Epidermal melanocyte (primary cell): ENCODE results near the gene NEU1.
"Not testable (repeated sequence)": the region's sequence is repeated elsewhere in the genome, so short reads cannot be mapped to it uniquely, and the experiment has no call there.

Experiments used
- DNase-seq: peaks from one replicate; pipeline ENCODE4 v3.0.0; 2011; ENCODE audit warnings: low spot score; ENCODE audit not compliant: insufficient read length

NEU1 gene

DNA sequence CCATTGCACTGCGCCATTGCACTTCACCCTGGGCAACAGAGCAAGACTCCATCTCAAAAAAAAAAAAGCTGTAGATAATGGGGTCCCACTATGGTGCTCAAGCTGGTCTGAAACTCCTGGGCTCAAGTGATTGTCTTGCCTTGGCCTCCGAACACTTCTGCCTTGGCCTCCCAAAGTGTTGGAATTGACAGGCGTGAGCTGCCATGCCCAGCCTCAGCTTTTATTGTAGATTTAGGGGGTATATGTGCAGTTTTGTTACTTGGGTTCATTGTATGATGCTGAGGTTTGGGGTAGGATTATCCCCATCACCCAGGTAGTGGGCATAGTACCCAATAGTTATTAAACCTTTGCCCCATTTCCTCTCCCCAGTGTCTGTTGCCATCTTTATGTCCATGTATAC lies 23.7 kb downstream of the NEU1 start:
- DNase-seq, result no peak

- DNase-seq, result not testable (repeated sequence)
Measured at GRCh38 chr6:31838114-31838553, 24.5 kb downstream of the NEU1 start.

- no peak for DNase-seq
Measured at GRCh38 chr6:31837369-31838113, 25.1 kb downstream of the NEU1 start.

DNA sequence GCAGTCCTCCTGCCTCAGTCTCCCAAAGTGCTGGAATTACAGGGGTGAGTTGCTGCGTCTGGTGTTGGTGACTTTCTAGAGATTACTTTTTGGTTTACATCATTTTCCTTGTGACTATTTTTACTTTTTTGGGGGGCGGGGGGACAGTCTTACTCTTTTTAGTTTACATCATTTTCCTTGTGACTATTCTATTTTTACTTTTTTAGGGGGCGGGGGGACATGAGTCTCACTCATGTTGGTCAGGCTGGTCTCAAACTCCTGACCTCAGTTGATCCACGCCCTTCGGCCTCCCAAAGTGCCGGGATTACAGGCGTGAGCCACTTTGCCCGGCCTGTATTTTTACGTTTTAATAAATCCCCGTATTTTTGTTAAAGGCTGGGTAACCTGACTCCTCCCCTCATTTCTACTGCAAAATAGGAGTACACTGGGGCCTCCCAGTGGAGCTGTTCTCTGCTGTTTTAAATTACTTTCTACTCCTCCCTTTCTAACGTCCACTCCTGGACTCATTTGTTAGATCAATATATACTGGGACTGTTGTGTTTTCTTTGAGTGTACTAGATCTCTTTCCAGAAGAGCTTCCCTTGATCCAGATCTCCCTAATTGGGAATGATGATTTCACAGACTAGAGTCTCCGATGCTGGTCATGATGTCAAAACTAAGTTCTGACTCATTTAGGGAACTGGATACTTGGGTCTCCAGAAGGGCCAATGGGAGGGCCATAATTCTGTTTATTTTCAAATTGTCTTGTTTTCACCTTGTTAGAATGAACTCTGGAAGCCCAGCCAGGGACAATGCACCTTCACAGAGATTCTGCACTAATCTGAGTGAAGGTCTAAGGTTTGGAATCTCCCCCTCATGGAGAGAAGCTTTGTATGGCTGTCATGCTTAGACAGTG lies 25.9 kb downstream of the NEU1 start:
- no peak for DNase-seq

- DNase-seq, result no peak
Measured at GRCh38 chr6:31836047-31836473, 26.6 kb downstream of the NEU1 start.

- peak; percentile 93 for DNase-seq
Measured at GRCh38 chr6:31834367-31835250, 28.0 kb downstream of the NEU1 start.

- DNase-seq, result no peak
Measured at GRCh38 chr6:31831350-31832215, 31.0 kb downstream of the NEU1 start.

DNA sequence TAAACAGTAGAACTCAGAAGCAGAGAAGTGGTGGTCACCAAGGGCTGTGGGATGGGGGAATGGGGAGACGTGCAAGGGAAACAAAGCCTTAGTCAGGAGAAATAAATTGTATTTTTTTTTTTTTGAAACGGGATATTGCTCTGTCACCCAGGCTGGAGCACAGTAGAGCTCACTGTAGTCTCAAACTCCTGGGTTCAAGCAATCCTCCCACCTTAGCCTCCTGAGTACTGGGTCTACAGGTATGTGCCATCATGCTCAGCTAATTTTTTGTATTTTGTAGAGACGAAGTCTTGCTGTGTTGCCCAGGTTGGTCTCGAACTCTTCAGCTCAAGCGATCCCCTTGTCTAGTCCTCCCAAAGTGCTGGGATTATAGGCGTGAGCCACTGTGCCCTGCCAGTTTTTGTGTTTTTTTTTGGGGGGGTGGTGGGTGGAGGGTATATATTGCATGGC lies 31.7 kb downstream of the NEU1 start:
- no peak for DNase-seq

GRCh38 chr6:31829633-31830283 lies 32.9 kb downstream of the NEU1 start:
- no peak for DNase-seq

DNA sequence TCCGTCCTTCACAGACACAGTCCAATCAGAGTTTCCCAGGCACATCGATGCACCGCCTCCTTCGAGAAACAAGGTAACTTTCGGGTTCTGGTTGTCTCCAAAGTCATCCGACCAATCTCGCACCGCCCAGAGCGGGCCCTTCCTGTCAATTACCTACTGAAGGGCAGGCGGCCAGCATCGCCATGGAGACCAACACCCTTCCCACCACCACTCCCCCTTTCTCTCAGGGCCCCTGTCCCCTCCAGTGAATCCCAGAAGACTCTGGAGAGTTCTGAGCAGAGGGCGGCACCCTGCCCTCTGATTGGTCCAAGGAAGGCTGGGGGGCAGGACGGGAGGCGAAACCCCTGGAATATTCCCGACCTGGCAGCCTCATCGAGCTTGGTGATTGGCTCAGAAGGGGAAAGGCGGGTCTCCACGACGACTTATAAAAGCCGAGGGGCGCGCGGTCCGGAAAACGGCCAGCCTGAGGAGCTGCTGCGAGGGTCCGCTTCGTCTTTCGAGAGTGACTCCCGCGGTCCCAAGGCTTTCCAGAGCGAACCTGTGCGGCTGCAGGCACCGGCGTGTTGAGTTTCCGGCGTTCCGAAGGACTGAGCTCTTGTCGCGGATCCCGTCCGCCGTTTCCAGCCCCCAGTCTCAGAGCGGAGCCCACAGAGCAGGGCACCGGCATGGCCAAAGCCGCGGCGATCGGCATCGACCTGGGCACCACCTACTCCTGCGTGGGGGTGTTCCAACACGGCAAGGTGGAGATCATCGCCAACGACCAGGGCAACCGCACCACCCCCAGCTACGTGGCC lies 35.1 kb downstream of the NEU1 start, which contains the start of gene HSPA1B:
Gene HSPA1B (plus strand): TSS at position 453 of the 794 bp plus-strand sequence. CDS start 213 bp downstream, at position 666.
- peak; percentile 95 for DNase-seq

- DNase-seq, result peak; percentile 68
Measured at GRCh38 chr6:31826793-31827285, 35.8 kb downstream of the NEU1 start.

GRCh38 chr6:31825553-31825952 lies 37.1 kb downstream of the NEU1 start:
- DNase-seq, result no peak

DNA sequence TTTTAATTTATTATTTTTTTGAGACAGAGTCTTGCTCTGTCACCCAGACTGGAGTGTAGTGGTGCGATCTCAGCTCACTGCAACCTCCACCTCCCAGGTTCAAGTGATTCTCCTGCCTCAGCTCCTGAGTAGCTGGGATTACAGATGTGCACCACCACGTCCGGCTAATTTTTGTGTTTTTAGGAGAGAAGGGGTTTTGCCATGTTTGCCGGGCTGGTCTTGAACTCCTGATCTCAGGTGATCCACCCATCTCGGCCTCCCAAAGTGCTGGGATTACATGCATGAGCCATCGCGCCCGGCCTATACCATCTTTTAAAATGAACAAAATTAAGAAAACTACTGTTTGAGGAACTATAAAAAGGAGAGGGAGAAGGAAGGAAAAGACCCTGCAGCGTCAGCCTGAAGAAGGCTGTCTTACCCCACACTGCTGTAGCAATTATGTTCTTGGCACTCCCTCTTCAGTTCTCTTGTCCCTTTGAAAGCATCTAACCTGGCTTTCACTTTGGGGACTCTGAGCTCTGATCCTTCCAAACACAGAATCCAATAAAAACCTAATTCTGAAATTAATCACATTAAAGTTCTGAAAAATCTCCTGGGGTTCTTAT lies 38.9 kb downstream of the NEU1 start:
- not testable (repeated sequence) for DNase-seq

DNA sequence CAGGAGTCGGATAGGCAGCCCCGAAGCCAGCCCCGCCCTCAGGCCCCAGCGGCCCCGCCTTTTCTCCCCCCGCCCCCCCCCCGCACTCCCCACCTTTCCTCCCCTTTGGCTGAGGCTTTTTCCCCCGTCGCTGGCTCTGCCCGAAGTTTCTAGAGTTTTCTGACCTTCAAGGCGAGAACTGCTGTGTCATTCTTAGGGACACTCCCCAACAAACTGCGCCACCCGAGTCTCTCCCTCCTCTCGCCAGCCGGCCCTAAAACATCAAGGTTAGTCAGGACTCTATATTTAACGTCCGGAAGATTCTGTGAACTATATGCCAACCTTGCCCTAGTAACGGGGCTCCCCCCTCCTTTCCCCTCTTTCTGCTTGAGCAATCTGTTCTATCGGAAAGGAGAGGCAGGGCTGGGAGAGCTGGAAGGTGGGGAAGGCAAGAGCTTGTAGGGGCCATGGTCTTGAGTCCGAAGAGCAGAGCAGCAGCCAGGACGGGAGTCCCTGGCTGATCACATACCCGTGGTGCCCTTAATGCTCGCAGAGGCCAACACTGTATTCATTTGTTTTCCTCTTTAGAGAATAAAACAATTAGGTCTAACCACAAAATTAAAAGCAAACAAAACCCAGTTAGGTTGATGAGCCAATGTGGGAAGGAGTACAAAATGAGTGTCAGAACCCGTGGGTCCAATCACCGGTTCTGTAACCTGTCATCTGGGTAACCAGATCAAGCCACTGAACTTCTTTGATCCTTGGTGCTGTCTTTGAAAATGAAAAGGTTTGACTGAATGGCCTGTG lies 40.4 kb downstream of the NEU1 start:
- no peak for DNase-seq

GRCh38 chr6:31821301-31822035 lies 41.2 kb downstream of the NEU1 start:
- DNase-seq, result no peak

DNA sequence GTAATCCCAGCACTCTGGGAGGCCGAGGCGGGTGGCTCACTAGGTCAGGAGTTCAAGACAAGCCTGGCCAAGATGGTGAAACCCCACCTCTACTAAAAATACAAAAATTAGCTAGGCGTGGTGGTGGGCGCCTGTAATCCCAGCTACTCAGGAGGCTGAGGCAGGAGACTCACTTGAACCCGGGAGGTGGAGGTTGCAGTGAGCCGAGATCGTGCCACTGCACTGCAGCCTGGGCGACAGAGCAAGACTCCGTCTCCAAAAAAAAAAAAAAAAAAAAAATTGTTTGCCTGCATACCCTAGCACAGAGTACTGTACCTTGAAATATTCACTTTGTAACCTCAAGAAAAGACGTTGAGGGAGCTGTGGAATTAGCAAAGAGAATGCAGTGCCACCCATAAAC lies 42.2 kb downstream of the NEU1 start:
- not testable (repeated sequence) for DNase-seq

DNA sequence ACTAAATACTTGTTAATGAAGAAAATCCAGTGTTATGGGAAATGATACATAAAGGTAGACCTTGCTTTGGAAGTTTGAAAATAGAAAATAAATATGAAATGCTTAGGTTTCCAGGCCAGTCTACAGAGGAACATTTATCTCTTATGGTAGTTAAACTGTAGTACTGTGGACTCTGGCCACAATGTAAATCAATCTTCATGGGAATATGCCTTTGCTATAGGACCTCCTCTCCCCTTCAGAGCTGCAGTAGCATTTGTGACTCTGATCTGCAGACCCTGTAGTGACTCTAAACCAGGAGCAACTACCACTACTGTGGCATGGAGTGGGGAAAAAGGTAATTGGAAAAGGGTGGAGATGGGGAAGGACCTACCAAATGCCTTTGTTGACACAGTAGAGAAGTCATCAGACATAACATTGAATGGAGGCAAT lies 42.7 kb downstream of the NEU1 start:
- no peak for DNase-seq
